Measurements from ENCODE around the gene ERBB4. TPM values are rescaled to one million over a fixed set of nuclear protein-coding genes. Genes with fewer than 3 reads are reported as not detected.

The ERBB4 gene
- polyA plus RNA-seq, 1 of the 3 experiments (the other 2 are of a cell fraction): 0.05 TPM

DNA sequence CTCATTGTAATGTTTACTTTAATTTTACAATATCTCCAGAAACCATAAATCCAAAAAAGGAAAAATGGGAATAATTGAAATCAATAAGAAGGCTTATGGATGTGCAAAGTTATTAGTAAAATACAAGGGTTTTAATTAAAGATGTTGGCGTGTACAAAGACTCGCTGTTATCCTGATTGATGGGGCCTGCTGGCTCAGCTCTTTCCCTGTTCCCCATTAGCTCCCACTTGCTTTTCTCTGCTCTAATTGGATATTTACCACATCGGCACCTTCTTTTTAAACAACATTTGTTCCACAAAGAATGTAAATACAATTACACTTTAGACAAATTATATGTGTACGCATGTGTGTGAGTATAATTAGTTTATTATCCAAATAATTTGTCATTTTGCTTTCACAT lies 796.6 kb downstream of the ERBB4 start:
- no peak for DNase-seq
- no peak overlapping the region for H3K27ac ChIP-seq (ENCODE audit: low read depth in 2 of 2, low read length in 1 of 2)
- H2AFZ ChIP-seq (ENCODE audit: low read depth): no peak overlapping the region
- no peak overlapping the region for H3K9ac ChIP-seq
- H3K36me3 ChIP-seq (replicated peaks in 1 of 2; ENCODE audit: control insufficient read depth in 1 of 2, insufficient read depth in 2 of 2, low read length in 1 of 2): no peaks in the 10 kb centered on the region
- H3F3A ChIP-seq (replicated peaks; ENCODE audit: insufficient read depth): no peaks in the 10 kb centered on the region
- no peak overlapping the region for H3K4me2 ChIP-seq
- H3K9me3 ChIP-seq: no peaks in the 10 kb centered on the region
- H4K20me1 ChIP-seq (ENCODE audit: insufficient read depth): no peaks in the 10 kb centered on the region
- H3K27me3 ChIP-seq (ENCODE audit: insufficient read depth): no peaks in the 10 kb centered on the region
- WGBS (ENCODE audit: low lambda C conversion rate): 89% methylated on average over 4 of the region's 4 CpGs
- H3K9me2 ChIP-seq: no peaks in the 10 kb centered on the region
- ChIA-PET CTCF (interaction anchor here (0.9 kb wide), 1 partner anchor 8 kb away, joined by 4 read pairs; no protein-coding TSS in a partner anchor), POLR2A (no interaction called here)
- no peaks in the 10 kb centered on the region for H3K79me2 ChIP-seq (ENCODE audit: insufficient read depth)
- H3K4me1 ChIP-seq (ENCODE audit: control insufficient read depth in 1 of 2, insufficient read depth in 2 of 2, low read depth in 1 of 2, low read length in 1 of 2): peaks cover 0 to 4% of the 10 kb centered on the region in 2 experiments; a peak in 1 of 4 replicates
- no peak overlapping the region for H3K4me3 ChIP-seq (ENCODE audit: low read depth in 2 of 2, low read length in 1 of 2)
- TF ChIP-seq POLR2AphosphoS5 (IDR thresholded peaks at IDR 0.05; ENCODE audit: low read depth, low read length) (no peak), FOXM1 (IDR thresholded peaks at IDR 0.05; ENCODE audit: low read depth) (no peak), FOXJ3 (CRISPR knock-in tag; IDR thresholded peaks at IDR 0.05) (no peak), RAD21 (IDR thresholded peaks at IDR 0.05; ENCODE audit: low read length) (no peak), SMC3 (IDR thresholded peaks at IDR 0.05; ENCODE audit: low read depth, low read length) (no peak), FOSL2 (IDR thresholded peaks at IDR 0.05; ENCODE audit: borderline replicate concordance, low read depth) (no peak), SIN3A (IDR thresholded peaks at IDR 0.05; ENCODE audit: borderline replicate concordance, low read depth, low read length) (no peak), EP300 (IDR thresholded peaks at IDR 0.05; ENCODE audit: borderline replicate concordance in 1 of 2, low read depth in 1 of 2, low read length in 1 of 2) (no peak), MEF2A (IDR thresholded peaks at IDR 0.05; ENCODE audit: borderline replicate concordance, low read depth) (no peak), MXI1 (IDR thresholded peaks at IDR 0.05; ENCODE audit: low read depth, low read length) (no peak), GABPA (IDR thresholded peaks at IDR 0.05; ENCODE audit: low read depth) (no peak), GATA2 (CRISPR knock-in tag; IDR thresholded peaks at IDR 0.05) (no peak), TEAD4 (IDR thresholded peaks at IDR 0.05; ENCODE audit: borderline replicate concordance, insufficient read depth) (no peak), ELF1 (IDR thresholded peaks at IDR 0.05) (no peak), EZH2phosphoT487 (IDR thresholded peaks at IDR 0.05; ENCODE audit: borderline replicate concordance, low read depth) (no peak), RXRA (IDR thresholded peaks at IDR 0.05; ENCODE audit: borderline replicate concordance, low read depth) (no peak)
- TF ChIP-seq, protein P1, sequence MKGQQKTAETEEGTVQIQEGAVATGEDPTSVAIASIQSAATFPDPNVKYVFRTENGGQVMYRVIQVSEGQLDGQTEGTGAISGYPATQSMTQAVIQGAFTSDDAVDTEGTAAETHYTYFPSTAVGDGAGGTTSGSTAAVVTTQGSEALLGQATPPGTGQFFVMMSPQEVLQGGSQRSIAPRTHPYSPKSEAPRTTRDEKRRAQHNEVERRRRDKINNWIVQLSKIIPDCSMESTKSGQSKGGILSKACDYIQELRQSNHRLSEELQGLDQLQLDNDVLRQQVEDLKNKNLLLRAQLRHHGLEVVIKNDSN (IDR thresholded peaks at IDR 0.05; ENCODE audit: borderline replicate concordance, low read depth): no peak
- TF ChIP-seq, protein P2, sequence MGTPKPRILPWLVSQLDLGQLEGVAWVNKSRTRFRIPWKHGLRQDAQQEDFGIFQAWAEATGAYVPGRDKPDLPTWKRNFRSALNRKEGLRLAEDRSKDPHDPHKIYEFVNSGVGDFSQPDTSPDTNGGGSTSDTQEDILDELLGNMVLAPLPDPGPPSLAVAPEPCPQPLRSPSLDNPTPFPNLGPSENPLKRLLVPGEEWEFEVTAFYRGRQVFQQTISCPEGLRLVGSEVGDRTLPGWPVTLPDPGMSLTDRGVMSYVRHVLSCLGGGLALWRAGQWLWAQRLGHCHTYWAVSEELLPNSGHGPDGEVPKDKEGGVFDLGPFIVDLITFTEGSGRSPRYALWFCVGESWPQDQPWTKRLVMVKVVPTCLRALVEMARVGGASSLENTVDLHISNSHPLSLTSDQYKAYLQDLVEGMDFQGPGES (IDR thresholded peaks at IDR 0.05; ENCODE audit: low read depth, low read length): no peak
- TF ChIP-seq, protein P3, sequence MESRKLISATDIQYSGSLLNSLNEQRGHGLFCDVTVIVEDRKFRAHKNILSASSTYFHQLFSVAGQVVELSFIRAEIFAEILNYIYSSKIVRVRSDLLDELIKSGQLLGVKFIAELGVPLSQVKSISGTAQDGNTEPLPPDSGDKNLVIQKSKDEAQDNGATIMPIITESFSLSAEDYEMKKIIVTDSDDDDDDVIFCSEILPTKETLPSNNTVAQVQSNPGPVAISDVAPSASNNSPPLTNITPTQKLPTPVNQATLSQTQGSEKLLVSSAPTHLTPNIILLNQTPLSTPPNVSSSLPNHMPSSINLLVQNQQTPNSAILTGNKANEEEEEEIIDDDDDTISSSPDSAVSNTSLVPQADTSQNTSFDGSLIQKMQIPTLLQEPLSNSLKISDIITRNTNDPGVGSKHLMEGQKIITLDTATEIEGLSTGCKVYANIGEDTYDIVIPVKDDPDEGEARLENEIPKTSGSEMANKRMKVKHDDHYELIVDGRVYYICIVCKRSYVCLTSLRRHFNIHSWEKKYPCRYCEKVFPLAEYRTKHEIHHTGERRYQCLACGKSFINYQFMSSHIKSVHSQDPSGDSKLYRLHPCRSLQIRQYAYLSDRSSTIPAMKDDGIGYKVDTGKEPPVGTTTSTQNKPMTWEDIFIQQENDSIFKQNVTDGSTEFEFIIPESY (IDR thresholded peaks at IDR 0.05; ENCODE audit: borderline replicate concordance, low read depth): no peak
- TF ChIP-seq, protein P4, sequence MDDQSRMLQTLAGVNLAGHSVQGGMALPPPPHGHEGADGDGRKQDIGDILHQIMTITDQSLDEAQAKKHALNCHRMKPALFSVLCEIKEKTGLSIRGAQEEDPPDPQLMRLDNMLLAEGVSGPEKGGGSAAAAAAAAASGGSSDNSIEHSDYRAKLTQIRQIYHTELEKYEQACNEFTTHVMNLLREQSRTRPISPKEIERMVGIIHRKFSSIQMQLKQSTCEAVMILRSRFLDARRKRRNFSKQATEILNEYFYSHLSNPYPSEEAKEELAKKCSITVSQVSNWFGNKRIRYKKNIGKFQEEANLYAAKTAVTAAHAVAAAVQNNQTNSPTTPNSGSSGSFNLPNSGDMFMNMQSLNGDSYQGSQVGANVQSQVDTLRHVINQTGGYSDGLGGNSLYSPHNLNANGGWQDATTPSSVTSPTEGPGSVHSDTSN (IDR thresholded peaks at IDR 0.05): no peak

Measured in SK-N-SH (cell line).